Trophoblast cell (in vitro differentiated cells and primary cell): ENCODE results near the gene ABHD12B.

Source experiments
- DNase-seq, 2 donors: peaks; one replicate each; pipeline ENCODE4 v3.0.0-alpha.2; 2016
- H2AFZ ChIP-seq: 2 replicates; pipeline ENCODE4 v1.6.1; 2013; ENCODE audit warnings: low read length, moderate library complexity, mild to moderate bottlenecking; ENCODE audit not compliant: insufficient read depth, poor library complexity
- H2AK5ac ChIP-seq: 2 replicates; pipeline ENCODE4 v1.6.1; 2013; ENCODE audit warnings: mild to moderate bottlenecking, low read length
- H2BK120ac ChIP-seq: 2 replicates; pipeline ENCODE4 v1.6.1; 2013; ENCODE audit warnings: low read length, mild to moderate bottlenecking, moderate library complexity; ENCODE audit not compliant: insufficient read depth, poor library complexity
- H2BK12ac ChIP-seq: 2 replicates; pipeline ENCODE4 v1.6.1; 2013; ENCODE audit warnings: mild to moderate bottlenecking, low read length, moderate library complexity
- H2BK5ac ChIP-seq: 2 replicates; pipeline ENCODE4 v1.6.1; 2013; ENCODE audit warnings: low read length, low read depth, moderate library complexity, mild to moderate bottlenecking; ENCODE audit not compliant: poor library complexity
- H3K14ac ChIP-seq: 2 replicates; pipeline ENCODE4 v1.6.1; 2013; ENCODE audit warnings: mild to moderate bottlenecking, low read length
- H3K18ac ChIP-seq: 2 replicates; pipeline ENCODE4 v1.6.1; 2013; ENCODE audit warnings: mild to moderate bottlenecking, low read length
- H3K23ac ChIP-seq: 2 replicates; pipeline ENCODE4 v1.6.1; 2013; ENCODE audit warnings: low read length
- H3K27ac ChIP-seq: 2 replicates; pipeline ENCODE4 v1.5.1; 2013; ENCODE audit warnings: low read depth, mild to moderate bottlenecking, inconsistent platforms, low read length, moderate library complexity
- H3K27me3 ChIP-seq: 2 replicates; pipeline ENCODE4 v1.6.1; 2013; ENCODE audit warnings: inconsistent platforms, mild to moderate bottlenecking, low read length, moderate library complexity; ENCODE audit not compliant: insufficient read depth
- H3K36me3 ChIP-seq, 2 experiments: 1 replicate in 1 of 2; 2 replicates in 1 of 2; pipeline ENCODE4 v1.6.1; 2013; ENCODE audit warnings: low read length in 2 of 2, mild to moderate bottlenecking in 2 of 2, moderate library complexity in 1 of 2; ENCODE audit not compliant: insufficient read depth in 2 of 2, control insufficient read depth in 1 of 2
- H3K4ac ChIP-seq: 2 replicates; pipeline ENCODE4 v1.6.1; 2013; ENCODE audit warnings: low read depth, mild to moderate bottlenecking, low read length, moderate library complexity
- H3K4me1 ChIP-seq, 2 experiments: 1 replicate in 1 of 2; 2 replicates in 1 of 2; pipeline ENCODE4 v1.6.1; 2013; ENCODE audit warnings: low read length in 2 of 2, mild to moderate bottlenecking in 2 of 2, moderate library complexity in 1 of 2; ENCODE audit not compliant: insufficient read depth in 2 of 2, control insufficient read depth in 1 of 2
- H3K4me2 ChIP-seq: 2 replicates; pipeline ENCODE4 v1.6.1; 2013; ENCODE audit warnings: inconsistent platforms, mild to moderate bottlenecking, low read length, moderate library complexity
- H3K4me3 ChIP-seq: 2 replicates; pipeline ENCODE4 v1.5.1; 2013; ENCODE audit warnings: mild to moderate bottlenecking, low read depth, low read length, inconsistent platforms
- H3K79me1 ChIP-seq: one replicate; pipeline ENCODE4 v1.6.1; 2013; ENCODE audit warnings: low read length
- H3K79me2 ChIP-seq: 2 replicates; pipeline ENCODE4 v1.6.1; 2013; ENCODE audit warnings: low read length, mild to moderate bottlenecking; ENCODE audit not compliant: control insufficient read depth, insufficient read depth, poor library complexity
- H3K9ac ChIP-seq: 2 replicates; pipeline ENCODE4 v1.6.1; 2013; ENCODE audit warnings: mild to moderate bottlenecking, low read length
- H3K9me3 ChIP-seq: 2 replicates; pipeline ENCODE4 v1.6.1; 2013; ENCODE audit warnings: low read depth, mild to moderate bottlenecking, control low read depth, inconsistent platforms, low read length; ENCODE audit not compliant: insufficient read depth
- H4K12ac ChIP-seq: 2 replicates; pipeline ENCODE4 v1.6.1; 2013; ENCODE audit warnings: low read depth, mild to moderate bottlenecking, low read length, moderate library complexity
- H4K8ac ChIP-seq: 2 replicates; pipeline ENCODE4 v1.6.1; 2013; ENCODE audit warnings: low read depth, mild to moderate bottlenecking, low read length, moderate library complexity
- H4K91ac ChIP-seq: one replicate; pipeline ENCODE4 v1.6.1; 2013; ENCODE audit warnings: low read depth, mild to moderate bottlenecking, low read length, moderate library complexity
- WGBS: extraction: QIAGEN DNeasy Blood & Tissue Kit; methylation state at CpG from one replicate; pipeline ENCODE4 v1.1.7; 2013; ENCODE audit warnings: missing lambda C conversion rate; ENCODE audit not compliant: insufficient read length, insufficient coverage; ENCODE audit errors: extremely low coverage; 5-methylcytosine and 5-hydroxymethylcytosine counted together

The ABHD12B gene

GRCh38 chr14:50823762-50824636 is 47.9 kb upstream of the ABHD12B start:
- Histone ChIP-seq H3K9ac (no peak overlapping the region), H3K4me1 (no peaks in the 10 kb centered on the region), H3K23ac (no peak overlapping the region), H4K8ac (no peak overlapping the region), H3K27ac (no peak overlapping the region), H2BK12ac (no peak overlapping the region), H3K4me2 (no peak overlapping the region), H3K79me1 (no peaks in the 10 kb centered on the region), H3K79me2 (no peaks in the 10 kb centered on the region), H3K27me3 (peaks cover 2% of the 10 kb centered on the region), H3K18ac (no peak overlapping the region), H3K9me3 (no peaks in the 10 kb centered on the region), H2AFZ (no peak overlapping the region), H2BK5ac (no peak overlapping the region), H3K4me3 (no peak overlapping the region), H4K91ac (no peak overlapping the region), H2BK120ac (no peak overlapping the region), H3K14ac (no peak overlapping the region), H3K36me3 (no peaks in the 10 kb centered on the region), H4K12ac (no peak overlapping the region), H2AK5ac (no peak overlapping the region), H3K4ac (no peak overlapping the region)
- no peak for DNase-seq
- no CpG with 5 or more reads among the region's 10 CpGs for WGBS

- no peak overlapping the region for H2BK5ac ChIP-seq
- DNase-seq, result no peak
- no peak overlapping the region for H2BK120ac ChIP-seq
- no peak overlapping the region for H3K9ac ChIP-seq
- no peak overlapping the region for H2AK5ac ChIP-seq
- H3K18ac ChIP-seq, result no peak overlapping the region
- no peak overlapping the region for H4K12ac ChIP-seq
- peaks cover 4% of the 10 kb centered on the region in 2 experiments for H3K4me1 ChIP-seq
- H3K27ac ChIP-seq, result no peak overlapping the region
- H3K23ac ChIP-seq, result no peak overlapping the region
- no peak overlapping the region for H3K4ac ChIP-seq
- H2AFZ ChIP-seq, result no peak overlapping the region
- H3K79me1 ChIP-seq, result no peaks in the 10 kb centered on the region
- no peak overlapping the region for H3K4me3 ChIP-seq
- H4K91ac ChIP-seq, result no peak overlapping the region
- H3K4me2 ChIP-seq, result no peak overlapping the region
- no peaks in the 10 kb centered on the region for H3K36me3 ChIP-seq
- H2BK12ac ChIP-seq, result no peak overlapping the region
- no peaks in the 10 kb centered on the region for H3K79me2 ChIP-seq
- H3K27me3 ChIP-seq, result peaks cover 16% of the 10 kb centered on the region
- no peak overlapping the region for H3K14ac ChIP-seq
- no CpG with 5 or more reads among the region's 1 CpG for WGBS
- no peaks in the 10 kb centered on the region for H3K9me3 ChIP-seq
- no peak overlapping the region for H4K8ac ChIP-seq
Observed at GRCh38 chr14:50825307-50825706, 46.5 kb upstream of the ABHD12B start.

- Histone ChIP-seq H2AFZ (no peak overlapping the region), H3K27me3 (peaks cover 17% of the 10 kb centered on the region), H3K27ac (no peak overlapping the region), H3K14ac (no peak overlapping the region), H3K4me2 (no peak overlapping the region), H3K4me1 (peaks cover 4 to 6% of the 10 kb centered on the region in 2 experiments), H3K23ac (no peak overlapping the region), H2BK12ac (no peak overlapping the region), H3K9me3 (no peaks in the 10 kb centered on the region), H2BK5ac (no peak overlapping the region), H4K91ac (no peak overlapping the region), H4K8ac (no peak overlapping the region), H3K4ac (no peak overlapping the region), H3K79me1 (peaks cover 6% of the 10 kb centered on the region), H3K4me3 (no peak overlapping the region), H4K12ac (no peak overlapping the region), H2AK5ac (no peak overlapping the region), H3K9ac (no peak overlapping the region), H2BK120ac (no peak overlapping the region), H3K18ac (no peak overlapping the region), H3K36me3 (no peaks in the 10 kb centered on the region), H3K79me2 (peaks cover 3% of the 10 kb centered on the region)
- WGBS, result no CpG with 5 or more reads among the region's 8 CpGs
- no peak for DNase-seq
Observed at GRCh38 chr14:50826681-50827080, 45.2 kb upstream of the ABHD12B start.

- Histone ChIP-seq H4K91ac (no peak overlapping the region), H3K9ac (no peak overlapping the region), H3K27me3 (peaks cover 22% of the 10 kb centered on the region), H2AK5ac (no peak overlapping the region), H3K79me2 (peaks cover 3% of the 10 kb centered on the region), H3K18ac (no peak overlapping the region), H4K12ac (no peak overlapping the region), H3K36me3 (no peaks in the 10 kb centered on the region), H4K8ac (no peak overlapping the region), H3K27ac (no peak overlapping the region), H3K23ac (no peak overlapping the region), H3K79me1 (peaks cover 6% of the 10 kb centered on the region), H3K14ac (no peak overlapping the region), H3K4ac (no peak overlapping the region), H2BK5ac (no peak overlapping the region), H3K4me3 (no peak overlapping the region), H2BK12ac (no peak overlapping the region), H2AFZ (no peak overlapping the region), H2BK120ac (no peak overlapping the region), H3K4me1 (peaks cover 4 to 7% of the 10 kb centered on the region in 2 experiments), H3K9me3 (no peaks in the 10 kb centered on the region), H3K4me2 (no peak overlapping the region)
- no peak for DNase-seq
- WGBS, result no CpG with 5 or more reads among the region's 10 CpGs
Observed at GRCh38 chr14:50828721-50829488, 42.9 kb upstream of the ABHD12B start.
